Endothelial cell of umbilical vein (primary cell): ENCODE results near the gene SMC5. TPM values are rescaled to one million over a fixed set of nuclear protein-coding genes. Genes with fewer than 3 reads are reported as not detected.

Source experiments
- BruUV-seq: library from RNA; stranded (reverse); fragments of 400-500 nt; replicated peaks from 2 replicates; lab custom pipeline; 2021; lab: Mats Ljungman, UMichigan
- CTCF ChIA-PET: fragments of 300-600, 350-600 bp; sonication (Branson Sonifier 250); formaldehyde crosslinking; loops from one replicate; lab custom pipeline; 2021; ENCODE audit warnings: antibody characterized with exemption, inconsistent platforms; lab: Charles Lee
- POLR2A ChIA-PET: fragments of 300-600, 350-600 bp; sonication (Branson Sonifier 250); formaldehyde crosslinking; loops from one replicate; lab custom pipeline; 2021; ENCODE audit warnings: antibody characterized with exemption, inconsistent platforms; lab: Charles Lee
- DNase-seq: peaks from one replicate; pipeline ENCODE4 v3.0.0-alpha.2; 2011; ENCODE audit warnings: low read depth, low spot score
- FAIRE-seq: peaks from 2 replicates; lab custom pipeline; 2011; peaks lifted over from hg19 to GRCh38; lab: Jason Lieb, UNC
- H2AFZ ChIP-seq: 2 replicates; pipeline ENCODE4 v1.6.0; 2012; ENCODE audit warnings: low read depth, low read length, control low read depth, inconsistent platforms
- H3K27ac ChIP-seq: 2 replicates; pipeline ENCODE4 v1.5.1; 2011; ENCODE audit warnings: low read depth, mild to moderate bottlenecking, control low read depth, low read length, moderate library complexity; ENCODE audit not compliant: insufficient read depth
- H3K27me3 ChIP-seq, 2 experiments: 2 replicates each; pipeline versions ENCODE4 v1.6.0 to v1.6.1; 2011; ENCODE audit warnings: low read length in 2 of 2, mixed read lengths in 1 of 2; ENCODE audit not compliant: control insufficient read depth in 2 of 2, insufficient read depth in 2 of 2
- H3K36me3 ChIP-seq, 2 experiments: 2 replicates in 1 of 2; 3 replicates in 1 of 2; pipeline ENCODE4 v1.5.1; 2011; ENCODE audit warnings: low read length in 2 of 2, mild to moderate bottlenecking in 1 of 2, moderate library complexity in 1 of 2; ENCODE audit not compliant: control insufficient read depth in 2 of 2, insufficient read depth in 2 of 2; ENCODE audit errors: extremely low read depth in 1 of 2
- H3K4me1 ChIP-seq: 3 replicates; pipeline ENCODE4 v1.5.1; 2011; ENCODE audit warnings: mild to moderate bottlenecking, low read length; ENCODE audit not compliant: control insufficient read depth, insufficient read depth; ENCODE audit errors: extremely low read depth
- H3K4me2 ChIP-seq: 2 replicates; pipeline ENCODE4 v1.6.1; 2011; ENCODE audit warnings: low read length, control low read depth, mixed read lengths; ENCODE audit not compliant: insufficient read depth
- H3K4me3 ChIP-seq, 3 experiments: fragments of 200-600 bp in 1 of 3; sonication (generic), shearing (Covaris generic) in 1 of 3; replicated peaks in 1 of 3; 2 replicates each; pipeline ENCODE4 v1.5.1; 2011 to 2016; ENCODE audit warnings: control low read depth in 3 of 3, low read length in 3 of 3, mild to moderate bottlenecking in 2 of 3, inconsistent platforms in 1 of 3, low read depth in 1 of 3, moderate library complexity in 1 of 3; ENCODE audit not compliant: insufficient read depth in 1 of 3
- H3K79me2 ChIP-seq: 2 replicates; pipeline ENCODE4 v1.6.0; 2012; ENCODE audit warnings: low read length, inconsistent platforms; ENCODE audit not compliant: control insufficient read depth, insufficient read depth
- H3K9ac ChIP-seq: replicated peaks from 2 replicates; pipeline ENCODE3; 2011; ENCODE audit warnings: low read length, control low read depth; ENCODE audit not compliant: insufficient read depth; ENCODE audit errors: extremely low read depth
- H3K9me1 ChIP-seq: replicated peaks from 3 replicates; pipeline ENCODE4 v1.6.0; 2011; ENCODE audit warnings: mild to moderate bottlenecking, low read length; ENCODE audit not compliant: control insufficient read depth, insufficient read depth; ENCODE audit errors: extremely low read depth
- H3K9me3 ChIP-seq: replicated peaks from 2 replicates; pipeline ENCODE4 v1.5.1; 2012; ENCODE audit warnings: low read length, inconsistent platforms; ENCODE audit not compliant: control insufficient read depth, insufficient read depth
- H4K20me1 ChIP-seq: replicated peaks from 2 replicates; pipeline ENCODE3; 2011; ENCODE audit warnings: mild to moderate bottlenecking, low read length; ENCODE audit not compliant: control insufficient read depth, insufficient read depth; ENCODE audit errors: extremely low read depth
- CTCF ChIP-seq, 2 donors: IDR thresholded peaks; 1 replicate in 1 of 2; 2 replicates in 1 of 2; pipeline ENCODE4 v1.5.1; 2011; ENCODE audit warnings: low read length in 2 of 2, mild to moderate bottlenecking in 2 of 2, moderate library complexity in 2 of 2, control low read depth in 1 of 2, inconsistent platforms in 1 of 2, low read depth in 1 of 2; ENCODE audit not compliant: insufficient read depth in 1 of 2; ENCODE audit errors: extremely low read depth in 1 of 2
- EZH2 ChIP-seq: IDR thresholded peaks from 2 replicates; pipeline ENCODE4 v1.6.1; 2012; ENCODE audit warnings: borderline replicate concordance, low read depth, mild to moderate bottlenecking, moderate library complexity, low read length, inconsistent platforms; ENCODE audit not compliant: severe bottlenecking
- FOS ChIP-seq: IDR thresholded peaks from 2 replicates; pipeline ENCODE4 v1.6.1; 2011; ENCODE audit warnings: mild to moderate bottlenecking, low read length, moderate library complexity, borderline replicate concordance; ENCODE audit not compliant: insufficient read depth
- GATA2 ChIP-seq: IDR thresholded peaks from 2 replicates; pipeline ENCODE4 v1.7.0; 2011; ENCODE audit warnings: low read depth, mild to moderate bottlenecking, moderate library complexity, mixed read lengths, low read length; ENCODE audit not compliant: insufficient read length, insufficient read depth
- JUN ChIP-seq: IDR thresholded peaks from 2 replicates; pipeline ENCODE4 v1.6.1; 2011; ENCODE audit warnings: borderline replicate concordance, low read depth; ENCODE audit not compliant: insufficient read length, insufficient read depth
- MYC ChIP-seq: IDR thresholded peaks from one replicate; pipeline ENCODE4 v1.6.1; 2011; ENCODE audit warnings: mild to moderate bottlenecking, low read depth, low read length
- POLR2A ChIP-seq: IDR thresholded peaks from 2 replicates; pipeline ENCODE4 v1.6.1; 2012; ENCODE audit warnings: low read depth, mild to moderate bottlenecking, control low read depth, low read length
- POLR2AphosphoS5 ChIP-seq: IDR thresholded peaks from 2 replicates; pipeline ENCODE4 v1.6.1; 2012; ENCODE audit warnings: low read depth, mild to moderate bottlenecking, control low read depth, low read length, moderate library complexity; ENCODE audit not compliant: insufficient read depth
- dilution Hi-C: fragments of 300-500 bp; cut with MboI; formaldehyde crosslinking; loops from one replicate; pipeline ENCODE4 v1.15.0; 2019; ENCODE audit warnings: low sequenced_read_pairs; ENCODE audit not compliant: extremely low pct_ligation_motif_present
- intact Hi-C: fragments of 100-400 bp; cut with micrococcal nuclease; formaldehyde crosslinking; loops from one replicate; pipeline ENCODE4 v1.10.0; 2022
- polyA plus RNA-seq, 4 experiments: library from polyadenylated mRNA; depleted of rRNA in 3 of 4; stranded (reverse) in 3 of 4; unstranded in 1 of 4; fragments of >200 nt; gene quantifications; 2 replicates each; pipeline versions ENCODE4 v1.2.1 to v1.2.3, GENCODE V29; 2011 to 2012; ENCODE audit warnings: missing spikeins in 1 of 4
- total RNA-seq: library from RNA; stranded (reverse); gene quantifications from 2 replicates; pipeline ENCODE4 v1.2.3, GENCODE V29; 2021
- TF ChIP-seq, protein P1 (sequence below): IDR thresholded peaks from 2 replicates; pipeline ENCODE4 v1.6.1; 2011; ENCODE audit not compliant: insufficient read depth, insufficient read length

SMC5 gene
- total and polyA plus RNA-seq, 2 donors (not counting 3 experiments of a cell fraction or from before 2014, with no cell fraction given) = 17.1 to 32.8 TPM

DNA sequence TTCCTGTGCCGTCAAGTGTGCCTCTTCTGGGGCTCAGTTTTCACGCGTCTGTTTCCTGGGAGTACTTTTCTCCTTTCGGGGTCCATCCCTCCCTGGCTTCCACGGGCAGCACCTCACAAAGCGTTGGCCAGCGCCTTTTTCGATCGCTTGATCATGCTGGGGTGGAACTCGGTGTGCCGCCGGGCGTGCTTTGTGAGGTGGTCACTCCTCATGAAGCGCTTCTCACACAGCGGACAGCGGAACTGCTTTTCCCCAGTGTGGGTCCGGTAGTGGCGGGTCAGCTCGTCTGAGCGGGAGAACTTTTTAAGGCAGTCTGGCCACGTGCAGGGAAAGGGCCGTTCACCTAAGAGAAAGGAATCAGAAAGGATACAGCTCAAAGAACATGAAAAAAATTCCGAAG is 128.9 kb downstream of the SMC5 start:
- FAIRE-seq (no peak), DNase-seq (no peak)
- Histone ChIP-seq H3K36me3 (peaks cover 2 to 4% of the 10 kb centered on the region in 2 experiments), H3K79me2 (peaks cover 44% of the 10 kb centered on the region), H2AFZ (no peak overlapping the region), H4K20me1 (no peaks in the 10 kb centered on the region), H3K9ac (no peak overlapping the region), H3K27me3 (no peaks in the 10 kb centered on the region), H3K9me3 (no peaks in the 10 kb centered on the region), H3K4me2 (no peak overlapping the region), H3K9me1 (no peaks in the 10 kb centered on the region), H3K4me1 (peaks cover 29% of the 10 kb centered on the region), H3K4me3 (no peak overlapping the region), H3K27ac (no peak overlapping the region)
- dilution Hi-C loops = no loop called here
- intact Hi-C loops = no loop called here
- ChIA-PET CTCF (interaction anchor here (4.3 kb wide), 1 partner anchor 97 kb away, joined by 26 read pairs; no protein-coding TSS in a partner anchor), POLR2A (no interaction called here)
- TF ChIP-seq, protein P1, sequence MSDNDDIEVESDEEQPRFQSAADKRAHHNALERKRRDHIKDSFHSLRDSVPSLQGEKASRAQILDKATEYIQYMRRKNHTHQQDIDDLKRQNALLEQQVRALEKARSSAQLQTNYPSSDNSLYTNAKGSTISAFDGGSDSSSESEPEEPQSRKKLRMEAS = no peak
- TF ChIP-seq POLR2AphosphoS5 (no peak), FOS (no peak), POLR2A (no peak), JUN (no peak), CTCF (IDR thresholded peaks at IDR 0.05; ENCODE audit: extremely low read depth in 1 of 2, insufficient read depth in 1 of 2, low read depth in 1 of 2, low read length in 2 of 2) (no peak), GATA2 (no peak), EZH2 (no peak), MYC (no peak)
- BruUV-seq = no TSS peak
